ENCODE results near the gene UBR2.
A peak's percentile ranks its signal among the peaks of the same experiment; 100 is the strongest.
"Not testable (repeated sequence)": the region's sequence is repeated elsewhere in the genome, so short reads cannot be mapped to it uniquely, and the experiment has no call there.

Gene UBR2

DNA sequence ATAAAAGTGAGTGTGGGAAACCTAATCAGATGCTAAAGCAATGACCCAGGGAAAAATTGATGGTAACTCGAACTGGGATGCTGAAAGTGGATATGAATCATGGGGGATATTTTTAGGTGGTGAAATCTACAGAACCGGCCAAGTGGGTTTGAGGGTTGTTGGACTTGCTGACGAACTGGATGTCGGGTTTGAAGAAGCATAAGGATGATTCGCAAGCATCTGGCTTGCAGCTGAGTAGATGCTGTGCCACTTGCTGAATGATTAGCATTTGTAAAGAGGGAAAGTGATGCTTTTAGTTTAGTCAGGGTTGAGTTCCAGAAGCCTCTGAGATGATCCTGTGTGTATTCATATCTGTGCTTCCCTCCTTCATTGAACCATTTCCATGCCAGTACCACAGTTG is 54.9 kb downstream of the UBR2 start:
- DNase-seq (ENCODE audit: low read depth): peak; percentile 8

DNA sequence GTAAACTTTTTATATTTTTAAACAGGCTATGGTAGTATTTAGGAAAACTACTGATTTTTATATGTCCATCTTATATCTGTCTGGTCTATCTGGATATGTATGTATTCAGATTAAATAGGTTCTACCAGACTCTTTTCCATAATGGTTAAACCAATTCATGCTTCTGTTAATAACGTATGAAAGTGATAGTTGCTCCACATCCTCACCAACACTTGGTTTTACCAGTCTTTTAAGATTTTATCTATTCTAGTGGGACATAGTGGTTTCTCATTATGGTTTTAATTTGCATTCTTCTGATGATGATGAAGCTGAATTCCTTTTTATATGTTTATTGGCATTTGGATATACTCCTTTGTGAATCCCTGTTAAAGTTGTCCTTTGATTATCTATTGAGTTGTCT is 56.1 kb downstream of the UBR2 start:
- DNase-seq (ENCODE audit: low read depth): no peak

DNA sequence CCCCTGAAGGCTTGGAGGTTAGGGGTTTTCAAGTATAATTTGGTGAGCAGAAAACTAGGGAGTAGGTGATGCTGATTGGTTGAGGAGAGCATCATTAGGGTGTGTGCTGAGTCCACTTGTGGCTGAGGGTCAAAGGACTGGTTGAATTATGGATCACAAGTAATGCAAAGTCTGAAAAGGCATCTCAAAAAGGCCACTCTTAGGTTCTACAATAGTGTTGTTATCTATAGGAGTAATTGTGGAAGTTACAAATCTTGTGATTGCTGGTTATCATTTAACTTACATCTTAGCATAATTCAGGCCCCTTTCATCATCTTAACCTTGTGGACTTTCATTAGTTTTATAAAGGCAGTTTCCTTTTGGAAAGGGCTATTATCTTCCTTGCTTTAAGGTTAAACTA is 60.8 kb downstream of the UBR2 start:
- no peak for DNase-seq (ENCODE audit: low read depth)

DNA sequence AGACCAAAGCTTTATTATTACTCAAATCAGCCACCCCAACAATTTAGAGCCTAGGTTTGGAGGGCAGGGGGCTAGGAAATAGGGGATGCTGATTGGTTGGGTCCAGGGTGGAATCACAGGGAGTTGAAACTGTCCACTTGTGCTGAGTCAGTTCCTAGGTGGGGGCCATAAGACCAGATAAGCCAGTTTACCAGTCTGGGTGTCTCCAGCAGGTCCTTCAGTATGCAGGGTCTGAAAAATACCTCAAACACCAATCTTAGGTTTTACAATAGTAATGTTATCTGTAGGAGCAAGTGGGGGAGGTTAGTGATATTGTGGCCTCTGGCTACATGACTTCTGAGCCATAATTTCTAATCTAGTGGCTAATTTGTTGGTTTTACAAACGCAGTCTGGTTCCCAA is 63.2 kb downstream of the UBR2 start:
- no peak for DNase-seq (ENCODE audit: low read depth)

DNA sequence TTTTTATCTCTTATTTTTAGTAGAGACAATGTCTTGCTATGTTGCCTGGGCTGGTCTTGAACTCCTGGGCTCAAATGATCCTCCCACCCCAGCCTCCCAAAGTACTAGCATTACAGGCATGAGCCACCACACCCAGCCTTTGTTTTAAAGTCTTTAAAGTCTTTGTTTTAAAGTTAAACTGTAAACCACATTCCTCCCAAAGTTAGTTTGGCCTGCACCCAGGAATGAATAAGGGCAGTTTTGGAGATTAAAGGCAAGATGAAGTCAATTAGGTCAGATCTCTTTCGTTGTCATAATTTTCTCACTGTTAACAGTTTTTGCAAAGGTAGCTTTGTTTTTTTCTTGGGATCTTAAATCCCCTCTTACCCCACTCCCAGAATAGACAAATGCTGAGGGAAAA is 63.8 kb downstream of the UBR2 start:
- no peak for DNase-seq (ENCODE audit: low read depth)

DNA sequence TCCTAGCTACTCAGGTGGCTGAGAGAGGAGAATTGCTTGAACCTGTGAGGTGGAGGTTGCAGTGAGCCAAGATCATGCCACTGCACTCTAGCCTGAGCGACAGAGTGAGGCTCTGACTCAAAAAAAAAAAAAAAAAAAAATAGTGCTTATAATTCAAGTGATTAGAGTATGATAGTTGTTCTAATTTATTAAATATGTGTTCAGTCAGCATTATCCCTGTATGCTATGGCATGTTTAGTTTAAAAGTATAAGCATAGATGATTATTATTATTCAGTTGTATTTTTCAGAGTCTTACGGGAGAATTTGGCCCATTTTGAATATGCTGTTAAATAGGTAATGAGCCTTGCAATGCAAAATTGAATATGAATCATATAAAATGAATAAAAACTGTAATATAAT is 64.8 kb downstream of the UBR2 start:
- no peak for DNase-seq (ENCODE audit: low read depth)

DNA sequence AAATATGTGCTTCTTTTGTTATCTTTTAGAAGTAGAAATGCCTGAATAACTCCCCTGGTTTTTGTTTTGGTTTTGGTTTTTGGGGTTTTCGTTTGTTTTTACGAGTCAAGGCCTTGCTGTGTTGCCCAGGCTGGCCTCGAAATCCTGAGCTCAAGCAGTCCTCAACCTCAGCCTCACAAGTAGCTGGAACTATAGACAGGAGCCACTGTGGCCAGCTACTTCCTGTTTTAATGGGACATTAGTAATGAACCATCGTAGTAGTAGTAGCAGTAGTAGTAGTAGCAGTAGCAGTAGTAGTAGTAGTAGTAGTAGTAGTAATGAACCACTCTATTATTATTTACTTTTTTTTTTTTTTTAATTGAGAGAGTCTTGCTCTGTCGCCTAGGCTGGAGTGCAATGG is 66.0 kb downstream of the UBR2 start:
- DNase-seq (ENCODE audit: low read depth): no peak

DNA sequence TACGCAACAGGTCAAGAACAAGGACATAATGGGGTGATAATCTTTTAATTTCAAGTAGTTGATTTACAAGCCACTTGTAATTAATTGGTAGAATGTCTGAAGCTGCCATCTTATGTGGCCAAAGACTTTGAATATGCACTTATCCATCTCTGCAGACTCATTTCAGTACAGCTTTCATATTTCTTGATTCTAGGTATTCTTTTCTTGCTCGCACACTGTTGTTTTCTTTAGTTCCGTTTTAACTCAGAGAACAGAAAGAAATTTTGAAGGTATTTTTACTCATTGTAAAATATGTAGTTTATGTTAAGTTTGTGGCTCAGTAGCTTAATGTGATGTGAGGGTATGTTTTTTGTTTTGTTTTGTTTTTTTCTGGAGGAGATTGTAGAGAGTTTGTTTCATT is 73.9 kb downstream of the UBR2 start:
- no peak for DNase-seq (ENCODE audit: low read depth)

DNA sequence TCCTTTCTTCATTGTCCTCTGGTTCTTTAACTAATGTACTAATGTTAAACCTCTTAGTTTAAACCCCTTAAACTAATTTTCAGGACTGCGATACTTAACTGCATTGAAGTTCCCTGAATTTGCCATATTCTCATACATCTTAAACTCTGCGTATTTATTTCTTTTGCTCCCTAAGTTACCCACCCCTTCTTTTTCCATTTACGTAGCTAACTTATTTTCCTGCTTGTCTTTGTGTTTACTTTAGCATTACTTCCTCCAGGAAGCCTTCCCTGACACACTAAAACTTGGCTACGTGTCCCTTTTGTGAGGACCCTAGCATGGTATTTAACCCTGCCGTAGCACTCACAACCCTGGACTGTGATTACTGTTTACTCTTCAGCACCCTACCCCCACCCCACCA is 79.0 kb downstream of the UBR2 start:
- no peak for DNase-seq (ENCODE audit: low read depth)

DNA sequence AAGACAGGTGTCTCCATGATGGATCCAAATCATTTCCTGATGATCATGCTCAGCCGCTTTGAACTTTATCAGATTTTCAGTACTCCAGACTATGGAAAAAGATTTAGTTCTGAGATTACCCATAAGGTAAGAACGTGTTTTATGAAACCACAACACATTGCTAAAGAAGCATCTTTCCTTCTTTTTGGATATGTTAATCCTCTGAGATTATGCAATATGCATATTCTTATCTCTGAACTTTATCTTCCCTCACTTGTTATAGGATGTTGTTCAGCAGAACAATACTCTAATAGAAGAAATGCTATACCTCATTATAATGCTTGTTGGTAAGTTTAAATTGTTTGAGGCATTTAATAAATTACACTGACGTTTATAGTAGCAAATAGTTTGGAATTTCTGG is 80.4 kb downstream of the UBR2 start:
- no peak for DNase-seq (ENCODE audit: low read depth)

DNA sequence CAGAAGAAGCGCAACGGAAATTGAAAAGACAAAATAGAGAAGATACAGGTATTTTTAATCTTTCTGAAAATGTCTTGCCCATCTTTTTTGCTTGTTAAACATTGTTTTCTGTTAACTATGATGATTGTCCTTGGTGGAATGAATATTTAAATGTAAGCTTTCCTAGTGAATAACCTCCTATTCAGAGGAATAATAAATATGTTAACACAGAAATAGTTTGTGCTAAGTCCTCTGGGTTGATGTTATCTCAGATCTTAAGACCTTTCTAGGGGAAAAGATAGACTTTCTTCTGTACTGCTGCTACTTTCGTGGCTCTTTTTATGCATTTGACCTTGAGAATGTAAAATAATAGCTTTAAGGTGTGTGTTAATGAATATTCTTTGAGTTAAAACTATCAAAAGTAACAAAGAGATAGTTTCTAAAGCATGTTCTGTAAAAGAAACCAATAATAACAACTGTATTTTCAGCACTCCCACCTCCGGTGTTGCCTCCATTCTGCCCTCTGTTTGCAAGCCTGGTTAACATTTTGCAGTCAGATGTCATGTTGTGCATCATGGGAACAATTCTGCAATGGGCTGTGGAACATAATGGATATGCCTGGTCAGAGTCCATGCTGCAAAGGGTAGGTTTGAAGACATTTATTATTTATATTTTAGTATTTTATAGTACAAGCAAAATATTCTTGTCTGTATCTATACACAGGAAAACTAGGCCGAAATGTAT is 88.4 kb downstream of the UBR2 start:
- DNase-seq (ENCODE audit: low read depth): no peak

DNA sequence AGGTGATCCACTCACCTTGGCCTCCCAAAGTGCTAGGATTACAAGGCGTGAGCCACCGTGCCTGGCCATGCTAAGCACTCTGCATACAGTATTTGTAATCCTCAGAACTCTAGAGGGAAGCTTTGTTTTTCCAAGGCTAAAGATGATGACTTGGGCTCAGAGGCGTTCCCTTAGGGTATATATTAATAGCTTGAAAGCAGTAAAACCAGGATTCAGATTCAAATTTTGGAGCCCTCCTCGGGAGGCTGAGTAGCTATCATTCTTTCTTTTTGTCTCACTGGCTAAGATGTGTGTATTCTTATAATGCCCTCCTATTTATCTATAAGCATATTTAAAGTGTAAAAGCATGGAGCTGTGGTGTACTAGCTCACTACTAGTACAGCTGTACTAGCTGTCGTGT is 90.0 kb downstream of the UBR2 start:
- no peak for DNase-seq (ENCODE audit: low read depth)

DNA sequence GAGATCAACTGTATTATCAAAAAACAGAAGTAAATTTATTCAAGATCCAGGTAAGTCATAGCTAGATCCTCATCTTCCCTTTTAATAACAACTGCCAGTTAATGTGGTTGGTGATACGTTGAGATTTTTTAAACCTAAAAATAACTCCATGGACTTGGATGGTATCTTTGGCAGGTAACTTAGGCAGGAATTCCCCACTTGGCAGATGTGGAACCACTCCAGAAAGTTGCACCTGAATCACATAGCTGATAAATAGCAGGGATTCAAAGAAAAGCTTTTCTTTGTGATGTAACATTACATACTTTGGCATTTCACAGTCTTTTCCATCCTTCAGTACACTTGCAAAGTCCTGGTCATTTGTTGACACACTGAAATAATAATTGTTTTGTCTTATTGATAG is 96.0 kb downstream of the UBR2 start:
- DNase-seq (ENCODE audit: low read depth): no peak

DNA sequence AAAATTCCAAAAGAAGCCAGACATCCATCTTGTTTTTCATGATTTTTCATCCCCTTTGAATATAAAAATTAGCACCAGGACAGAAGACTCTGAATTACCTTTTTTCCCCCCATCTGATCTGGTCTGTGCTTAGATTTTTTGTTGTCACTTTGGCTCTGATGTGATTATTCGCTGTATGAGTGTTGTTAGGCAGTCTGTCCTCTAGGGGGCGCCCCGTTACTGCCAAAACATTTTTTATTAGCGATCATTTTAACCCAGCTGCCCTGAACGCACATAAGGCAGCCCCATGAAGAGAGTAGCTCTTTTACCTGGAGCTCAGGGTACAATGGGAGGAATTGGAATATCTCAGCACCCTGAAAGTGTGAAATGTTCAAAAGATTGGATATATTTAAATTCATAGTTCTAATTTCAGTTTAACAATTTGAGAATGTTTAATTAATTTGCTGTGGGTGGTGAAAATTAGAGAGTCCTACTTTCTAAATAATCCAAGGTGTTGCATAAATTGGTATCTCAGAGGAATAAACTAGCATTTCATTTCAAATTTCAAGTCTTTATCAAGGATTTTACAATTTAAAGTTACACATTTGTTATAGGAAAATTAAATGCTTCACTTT is 97.8 kb downstream of the UBR2 start:
- peak; percentile 9 for DNase-seq (ENCODE audit: low read depth)

DNA sequence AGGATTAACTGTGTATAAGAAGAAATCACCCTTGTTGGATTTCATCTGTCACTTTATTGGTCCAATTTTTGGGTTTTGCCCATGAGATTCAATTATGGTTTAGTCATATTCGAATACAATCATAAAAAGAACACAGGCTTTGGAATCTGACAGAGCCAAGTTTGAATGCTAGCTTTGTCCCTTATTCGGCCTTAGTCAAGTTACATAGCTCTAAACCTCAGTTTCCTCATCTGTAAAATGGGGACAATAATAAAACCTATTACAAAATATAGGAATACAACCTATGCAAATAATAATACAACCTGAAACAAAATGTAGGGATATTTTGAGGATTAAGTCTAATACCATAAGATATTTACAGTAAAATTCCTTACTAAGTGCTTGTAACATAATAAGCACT is 100.9 kb downstream of the UBR2 start:
- DNase-seq (ENCODE audit: low read depth): no peak

DNA sequence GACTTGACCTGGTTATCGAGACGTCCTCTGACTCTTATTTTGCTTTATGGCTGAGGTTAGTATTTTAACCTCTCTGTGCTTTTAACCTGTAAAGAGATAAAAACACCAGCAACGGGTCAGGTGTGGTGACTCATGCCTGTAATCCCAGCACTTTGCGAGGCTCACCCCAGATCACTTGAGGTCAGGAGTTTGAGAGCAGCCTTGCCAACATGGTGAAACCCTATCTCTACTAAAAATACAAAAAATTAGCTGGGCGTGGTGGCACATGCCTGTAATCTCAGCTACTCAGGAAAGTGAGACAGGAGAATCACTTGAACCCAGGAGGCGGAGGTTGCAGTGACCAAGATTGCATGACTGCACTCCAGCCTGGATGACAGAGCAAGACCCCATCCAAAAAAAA is 110.5 kb downstream of the UBR2 start:
- DNase-seq (ENCODE audit: low read depth): not testable (repeated sequence)

DNA sequence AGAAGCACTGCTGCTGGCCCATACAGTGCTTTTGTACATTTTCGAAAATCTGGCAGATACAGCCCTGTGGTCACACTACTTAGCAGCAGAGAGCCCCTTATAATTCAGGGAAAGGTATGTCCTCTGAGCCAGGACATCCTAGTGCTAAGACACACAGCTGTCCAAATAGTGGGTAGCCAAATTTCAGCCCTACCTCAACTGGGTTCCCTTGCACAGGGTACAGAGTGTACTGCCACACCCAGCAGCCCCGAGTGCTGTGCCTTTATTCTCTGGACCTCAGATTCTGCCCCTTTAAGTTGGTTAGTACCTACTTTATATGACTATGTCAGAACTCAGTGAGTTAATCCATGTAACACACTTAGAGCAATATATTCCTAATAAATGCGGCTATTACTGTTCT is 111.0 kb downstream of the UBR2 start:
- no peak for DNase-seq (ENCODE audit: low read depth)

DNA sequence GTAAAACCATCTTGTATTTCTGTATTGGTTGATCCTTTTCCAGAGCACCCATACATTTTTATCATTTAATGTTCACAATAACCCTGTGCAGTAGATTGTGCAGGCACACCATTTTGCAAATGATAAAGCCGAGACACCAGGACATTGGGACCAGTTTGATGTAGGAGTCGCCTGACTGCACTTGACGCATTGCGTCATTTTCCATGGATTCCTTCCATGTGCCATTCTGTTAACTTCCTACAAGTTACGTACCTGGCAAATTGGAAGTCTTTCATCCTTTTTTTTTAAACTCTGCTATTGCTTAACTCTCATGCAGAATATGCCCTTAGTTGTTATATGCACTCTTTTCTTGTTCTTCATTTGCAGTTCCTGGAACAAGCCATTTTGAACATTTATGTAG is 115.5 kb downstream of the UBR2 start:
- DNase-seq (ENCODE audit: low read depth): no peak

DNA sequence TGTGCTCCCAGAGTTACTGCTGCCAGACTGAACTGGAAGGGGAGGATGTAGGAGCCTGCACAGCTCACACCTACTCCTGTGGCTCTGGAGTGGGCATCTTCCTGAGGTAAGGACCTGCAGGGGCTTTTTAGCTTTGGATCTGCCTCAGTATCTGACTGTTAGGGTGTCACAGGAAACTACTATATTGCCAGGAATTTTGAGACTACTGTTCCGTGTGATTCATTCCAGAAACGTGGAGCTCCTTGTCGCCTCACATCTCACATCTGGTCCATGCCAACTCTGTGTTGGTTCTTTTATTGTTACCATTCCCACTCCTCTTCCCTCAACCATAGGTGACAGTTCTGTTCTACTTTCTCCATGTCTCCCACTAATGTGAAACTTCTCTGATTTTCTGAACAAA is 124.5 kb downstream of the UBR2 start:
- DNase-seq (ENCODE audit: low read depth): no peak

DNA sequence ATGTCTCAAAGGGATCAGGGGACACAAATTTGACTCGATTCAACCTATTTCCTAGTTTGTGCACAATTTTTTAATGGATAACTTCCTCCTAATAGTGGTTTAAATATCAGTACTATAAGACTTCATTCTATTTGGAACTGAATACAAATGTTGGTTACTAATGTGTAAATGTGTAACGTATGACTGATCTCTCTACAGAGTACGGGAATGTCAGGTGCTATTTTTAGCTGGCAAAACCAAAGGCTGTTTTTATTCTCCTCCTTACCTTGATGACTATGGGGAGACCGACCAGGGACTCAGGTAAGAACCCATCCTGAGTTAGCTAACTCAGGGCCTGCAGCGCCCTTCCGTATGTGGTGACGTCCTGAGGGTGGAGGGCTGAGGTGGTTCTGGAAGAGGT is 125.5 kb downstream of the UBR2 start:
- no peak for DNase-seq (ENCODE audit: low read depth)

DNA sequence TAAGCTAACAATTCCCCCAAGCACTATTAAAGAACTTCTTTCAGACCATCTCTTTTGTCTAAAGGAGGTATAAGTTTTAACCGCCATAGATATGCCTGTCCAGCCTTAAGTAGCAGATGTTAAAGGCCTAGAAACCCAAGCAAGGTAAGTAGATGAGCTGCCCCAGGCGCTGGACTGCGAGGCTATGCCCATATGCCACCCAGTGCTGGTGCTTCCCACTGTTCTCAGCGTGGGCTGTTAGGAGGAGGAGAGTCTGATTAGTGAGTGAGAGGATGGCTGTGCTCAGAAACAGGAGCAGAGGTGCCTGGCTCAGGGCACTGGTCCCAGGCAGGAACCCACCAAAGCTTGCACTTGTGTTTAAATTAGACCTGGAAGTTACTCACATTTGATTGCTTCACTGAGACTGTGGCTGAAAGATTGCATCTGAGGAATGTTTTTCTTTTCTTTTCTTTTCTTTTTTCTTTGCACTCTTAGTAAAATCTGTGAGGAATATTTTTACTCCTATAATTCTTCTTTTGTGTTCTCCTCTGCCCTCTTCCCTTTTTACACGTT is 126.4 kb downstream of the UBR2 start:
- DNase-seq (ENCODE audit: low read depth): no peak

DNA sequence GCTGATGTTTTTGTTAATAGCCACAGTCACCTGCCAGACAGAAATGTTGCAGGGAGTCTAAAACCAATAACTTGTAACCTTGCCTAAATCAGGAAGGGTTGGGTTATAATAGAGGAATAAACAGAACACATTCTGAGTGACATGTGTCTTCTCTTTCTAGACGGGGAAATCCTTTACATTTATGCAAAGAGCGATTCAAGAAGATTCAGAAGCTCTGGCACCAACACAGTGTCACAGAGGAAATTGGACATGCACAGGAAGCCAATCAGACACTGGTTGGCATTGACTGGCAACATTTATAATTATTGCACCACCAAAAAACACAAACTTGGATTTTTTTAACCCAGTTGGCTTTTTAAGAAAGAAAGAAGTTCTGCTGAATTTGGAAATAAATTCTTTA is 127.0 kb downstream of the UBR2 start:
- no peak for DNase-seq (ENCODE audit: low read depth)

DNA sequence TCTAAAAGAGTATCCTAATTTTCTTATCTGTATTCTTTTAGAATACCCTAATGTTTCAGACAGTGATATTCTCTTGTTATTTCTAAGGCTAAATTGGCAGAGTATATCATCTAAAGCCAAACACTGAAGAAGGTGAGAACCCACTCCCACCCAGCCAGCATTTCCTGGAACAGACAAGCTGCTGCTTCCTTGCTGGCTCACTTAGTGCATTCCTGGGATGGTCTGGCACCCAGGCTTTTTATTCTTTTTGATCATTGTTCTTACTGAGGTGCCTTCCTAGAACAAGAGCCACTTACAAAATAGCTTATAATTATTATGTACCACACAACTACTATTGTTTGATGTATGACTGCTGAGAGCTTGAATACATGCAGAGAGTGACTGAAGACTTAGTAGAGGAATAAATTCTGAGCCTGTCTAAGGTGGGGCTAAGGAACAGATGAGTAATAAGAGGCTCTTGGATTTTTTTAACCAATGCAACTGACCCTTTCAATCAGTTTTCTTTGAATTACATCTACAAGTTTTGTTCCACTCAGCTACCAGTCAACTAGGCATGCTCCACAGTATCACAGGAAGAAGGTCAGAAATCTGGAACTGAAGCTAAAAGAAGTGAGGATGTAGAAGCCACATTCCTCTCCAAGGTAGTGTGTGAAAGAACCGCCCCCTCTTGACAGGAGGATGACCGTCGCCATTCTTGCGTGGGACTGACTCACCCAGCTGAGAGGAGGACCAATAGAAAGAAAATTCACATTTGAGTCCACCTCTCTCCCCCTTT is 128.5 kb downstream of the UBR2 start:
- peak; percentile 63 for DNase-seq (ENCODE audit: low read depth)

Data from non-pigmented ciliary epithelial cell (primary cell).